Liver (tissue), 9 donors: ENCODE measurements around the gene HSD17B4. TPM values are rescaled to one million over a fixed set of nuclear protein-coding genes. Genes with fewer than 3 reads are reported as not detected.
"Not testable (repeated sequence)": the region's sequence is repeated elsewhere in the genome, so short reads cannot be mapped to it uniquely, and the experiment has no call there.

Experiments used
- DNase-seq: peaks from one replicate; pipeline ENCODE4 v3.0.0-alpha.2; 2017; ENCODE audit warnings: low spot score
- H3K27ac ChIP-seq, 2 donors: one replicate each; pipeline ENCODE4 v1.7.0; 2013; ENCODE audit warnings: inconsistent platforms in 2 of 2, low read length in 2 of 2, control low read depth in 1 of 2, low read depth in 1 of 2, mild to moderate bottlenecking in 1 of 2
- H3K27me3 ChIP-seq, 4 donors: one replicate each; pipeline versions ENCODE4 v1.6.1 to v1.7.0; 2013; ENCODE audit warnings: low read length in 3 of 4, inconsistent platforms in 1 of 4, mild to moderate bottlenecking in 1 of 4, moderate library complexity in 1 of 4; ENCODE audit not compliant: control insufficient read depth in 4 of 4, insufficient read depth in 4 of 4
- H3K36me3 ChIP-seq, 4 donors: one replicate each; pipeline versions ENCODE4 v1.6.1 to v1.7.0; 2013; ENCODE audit warnings: low read length in 3 of 4, mild to moderate bottlenecking in 3 of 4, low read depth in 1 of 4, moderate library complexity in 1 of 4; ENCODE audit not compliant: control insufficient read depth in 4 of 4, insufficient read depth in 3 of 4
- H3K4me1 ChIP-seq, 4 donors: one replicate each; pipeline versions ENCODE4 v1.6.1 to v1.7.0; 2013; ENCODE audit warnings: low read length in 3 of 4, mild to moderate bottlenecking in 3 of 4, moderate library complexity in 1 of 4; ENCODE audit not compliant: control insufficient read depth in 4 of 4, insufficient read depth in 4 of 4
- H3K4me3 ChIP-seq, 3 donors: one replicate each; pipeline versions ENCODE4 v1.6.1 to v1.7.0; 2013; ENCODE audit warnings: low read length in 3 of 3, control low read depth in 1 of 3, low read depth in 1 of 3, mild to moderate bottlenecking in 1 of 3
- H3K9ac ChIP-seq, 2 donors: one replicate each; pipeline ENCODE4 v1.7.0; 2013; ENCODE audit warnings: low read length in 2 of 2, mild to moderate bottlenecking in 2 of 2, moderate library complexity in 2 of 2, control low read depth in 1 of 2, low read depth in 1 of 2
- H3K9me3 ChIP-seq, 4 donors: one replicate each; pipeline versions ENCODE4 v1.6.1 to v1.7.0; 2013; ENCODE audit warnings: low read length in 3 of 4; ENCODE audit not compliant: control insufficient read depth in 4 of 4
- EGR1 ChIP-seq, 2 donors: IDR thresholded peaks; 2 replicates each; pipeline ENCODE4 v1.6.1; 2016 to 2018; ENCODE audit warnings: antibody characterized with exemption in 2 of 2, low read depth in 2 of 2
- FOXA2 ChIP-seq: IDR thresholded peaks from 2 replicates; pipeline ENCODE4 v1.6.1; 2016; ENCODE audit warnings: antibody characterized with exemption
- GABPA ChIP-seq, 2 donors: IDR thresholded peaks in 1 of 2; conservative IDR thresholded peaks in 1 of 2; 2 replicates each; pipeline ENCODE4 v1.6.1; 2016; ENCODE audit warnings: antibody characterized with exemption in 2 of 2, mild to moderate bottlenecking in 1 of 2, moderate library complexity in 1 of 2
- HNF4A ChIP-seq, 2 donors: conservative IDR thresholded peaks; 2 replicates each; pipeline ENCODE4 v1.6.1; 2016; ENCODE audit warnings: antibody characterized with exemption in 2 of 2, mild to moderate bottlenecking in 2 of 2
- HNF4G ChIP-seq: IDR thresholded peaks from 2 replicates; pipeline ENCODE4 v1.6.1; 2016; ENCODE audit warnings: antibody characterized with exemption
- MAX ChIP-seq: IDR thresholded peaks from 2 replicates; pipeline ENCODE4 v1.6.1; 2016; ENCODE audit warnings: antibody characterized with exemption
- NR2F2 ChIP-seq: IDR thresholded peaks from 2 replicates; pipeline ENCODE4 v1.6.1; 2016; ENCODE audit warnings: antibody characterized with exemption
- RAD21 ChIP-seq, 2 donors: IDR thresholded peaks; 2 replicates each; pipeline ENCODE4 v1.6.1; 2016; ENCODE audit warnings: antibody characterized with exemption in 2 of 2, mild to moderate bottlenecking in 2 of 2
- REST ChIP-seq: IDR thresholded peaks from 2 replicates; pipeline ENCODE4 v1.6.1; 2016; ENCODE audit warnings: antibody characterized with exemption, mild to moderate bottlenecking
- RXRA ChIP-seq, 2 donors: IDR thresholded peaks; 2 replicates each; pipeline ENCODE4 v1.6.1; 2017 to 2018; ENCODE audit warnings: antibody characterized with exemption in 2 of 2, mild to moderate bottlenecking in 1 of 2
- SP1 ChIP-seq: IDR thresholded peaks from 2 replicates; pipeline ENCODE4 v1.6.1; 2018; ENCODE audit warnings: antibody characterized with exemption, mild to moderate bottlenecking
- YY1 ChIP-seq: IDR thresholded peaks from 2 replicates; pipeline ENCODE4 v1.6.1; 2016; ENCODE audit warnings: antibody characterized with exemption, mild to moderate bottlenecking
- WGBS: extraction: QIAGEN DNeasy Blood & Tissue Kit; methylation state at CpG from one replicate; pipeline ENCODE4 v1.1.7; 2013; 5-methylcytosine and 5-hydroxymethylcytosine counted together
- polyA plus RNA-seq, 2 donors: library from polyadenylated mRNA; stranded (reverse) in 1 of 2; unstranded in 1 of 2; fragments of 200-250 nt in 1 of 2; fragments of >200 nt in 1 of 2; fragmentation: Nextera tagmentation in 1 of 2; extraction: Ambion mirVana in 1 of 2; gene quantifications; one replicate each; pipeline versions ENCODE4 v1.2.1 to v1.2.3, GENCODE V29; 2013 to 2015
- total RNA-seq, 2 donors: library from RNA; depleted of rRNA; stranded (reverse); fragments of >200 nt; gene quantifications; one replicate each; pipeline ENCODE4 v1.2.3, GENCODE V29; 2014
- donor health status: healthy.
- donor health status: healthy.
- donor health status: healthy.
- donor health status: healthy.
- donor health status: healthy.

The HSD17B4 gene
- total and polyA plus RNA-seq, 4 donors = 299 to 699 (median 393) TPM

- Histone ChIP-seq H3K36me3 (peaks cover 8 to 55% (median 44%) of the 10 kb centered on the region in 4 donors), H3K27ac (no peak overlapping the region), H3K4me1 (no peaks in the 10 kb centered on the region), H3K27me3 (no peaks in the 10 kb centered on the region), H3K9me3 (no peaks in the 10 kb centered on the region), H3K9ac (no peak overlapping the region), H3K4me3 (no peak overlapping the region)
- 82% methylated on average over 1 of the region's 1 CpG for WGBS
- TF ChIP-seq GABPA (IDR thresholded peaks at IDR 0.05 in 1 of 2, conservative IDR thresholded peaks at IDR 0.05 in 1 of 2) (no peak), NR2F2 (no peak)
- DNase-seq = no peak
Observed at GRCh38 chr5:119512277-119512676, 60.0 kb downstream of the HSD17B4 start.

GRCh38 chr5:119515192-119515591 is 62.9 kb downstream of the HSD17B4 start:
- H3K36me3 ChIP-seq = peaks cover 8 to 43% (median 39%) of the 10 kb centered on the region in 4 donors
- H3K4me1 ChIP-seq = no peaks in the 10 kb centered on the region
- TF ChIP-seq REST (no peak), MAX (no peak), RAD21 (IDR thresholded peaks at IDR 0.05) (no peak)
- H3K27me3 ChIP-seq = no peaks in the 10 kb centered on the region
- no peaks in the 10 kb centered on the region for H3K9me3 ChIP-seq
- DNase-seq = no peak
- WGBS = 99% methylated on average over 2 of the region's 2 CpGs
- no peak overlapping the region for H3K27ac ChIP-seq
- H3K9ac ChIP-seq = no peak overlapping the region
- no peak overlapping the region for H3K4me3 ChIP-seq

GRCh38 chr5:119517115-119517514 is 64.8 kb downstream of the HSD17B4 start:
- not testable (repeated sequence) for H3K27me3 ChIP-seq, DNase-seq, H3K4me1 ChIP-seq, H3K27ac ChIP-seq, H3K9ac ChIP-seq, H3K4me3 ChIP-seq, H3K9me3 ChIP-seq
- peaks cover 4 to 35% (median 27%) of the 10 kb centered on the region in 4 donors for H3K36me3 ChIP-seq
- WGBS = 97% methylated on average over 30 of the region's 30 CpGs

- 89% methylated on average over 1 of the region's 1 CpG for WGBS
- no peak overlapping the region for H3K27ac ChIP-seq
- peaks cover 2 to 17% (median 6%) of the 10 kb centered on the region in 4 donors for H3K4me1 ChIP-seq
- H3K4me3 ChIP-seq = no peak overlapping the region
- no peaks in the 10 kb centered on the region for H3K27me3 ChIP-seq
- H3K9ac ChIP-seq = no peak overlapping the region
- H3K9me3 ChIP-seq = no peaks in the 10 kb centered on the region
- no peak for DNase-seq
- TF ChIP-seq MAX = no peak
- no peak for TF ChIP-seq HNF4G
- TF ChIP-seq EGR1 (IDR thresholded peaks at IDR 0.05; ENCODE audit: low read depth in 2 of 2) = no peak
- TF ChIP-seq GABPA (IDR thresholded peaks at IDR 0.05 in 1 of 2, conservative IDR thresholded peaks at IDR 0.05 in 1 of 2) = no peak
- TF ChIP-seq NR2F2 = no peak
- TF ChIP-seq SP1 = no peak
- TF ChIP-seq REST = no peak
- TF ChIP-seq HNF4A (conservative IDR thresholded peaks at IDR 0.05) = no peak
- no peak for TF ChIP-seq FOXA2
- TF ChIP-seq RXRA (IDR thresholded peaks at IDR 0.05) = no peak
- no peak for TF ChIP-seq YY1
- peaks cover 2 to 26% (median 21%) of the 10 kb centered on the region in 4 donors for H3K36me3 ChIP-seq
Observed at GRCh38 chr5:119521232-119521631, 68.9 kb downstream of the HSD17B4 start.
